ENCODE measurements around the gene CAPN11. TPM values are rescaled to one million over a fixed set of nuclear protein-coding genes. Genes with fewer than 3 reads are reported as not detected.
A peak's percentile ranks its signal among the peaks of the same experiment; 100 is the strongest.

The CAPN11 gene
- total and polyA plus RNA-seq, 2 of the 4 experiments (the other 2 are of a cell fraction): not detected

GRCh38 chr6:44133003-44133931, 25.4 kb upstream of the CAPN11 start (continued):
- TF ChIP-seq SMC3 (IDR thresholded peaks at IDR 0.05; ENCODE audit: low read depth, low read length): peak; percentile 21; the same call in 1 of the 2 replicates
- no peak for TF ChIP-seq RCOR1 (IDR thresholded peaks at IDR 0.05; ENCODE audit: insufficient replicate concordance, low read length)
- TF ChIP-seq BHLHE40 (IDR thresholded peaks at IDR 0.05; ENCODE audit: low read depth, low read length): no peak
- TF ChIP-seq MAFK (IDR thresholded peaks at IDR 0.05; ENCODE audit: low read depth, low read length): no peak
